Progenitor cell of endocrine pancreas (in vitro differentiated cells): ENCODE data around the gene SIM2. TPM values are rescaled to one million over a fixed set of nuclear protein-coding genes. Genes with fewer than 3 reads are reported as not detected.

Experiments
- DNase-seq: peaks from one replicate; pipeline ENCODE4 v3.0.0; 2021; ENCODE audit warnings: low spot score; ENCODE audit not compliant: unreplicated experiment
- H3K27ac Mint-ChIP-seq: 2 replicates; pipeline ENCODE4 v1.8.0; 2021; ENCODE audit warnings: mild to moderate bottlenecking, moderate library complexity, mixed read lengths
- H3K27me3 Mint-ChIP-seq: 2 replicates; pipeline ENCODE4 v1.8.0; 2021; ENCODE audit warnings: mixed read lengths
- H3K36me3 Mint-ChIP-seq: 2 replicates; pipeline ENCODE4 v1.8.0; 2022; ENCODE audit warnings: mixed read lengths; ENCODE audit not compliant: insufficient read depth
- H3K4me1 Mint-ChIP-seq: 2 replicates; pipeline ENCODE4 v1.8.0; 2021; ENCODE audit warnings: low read depth, mixed read lengths
- H3K4me3 Mint-ChIP-seq: 2 replicates; pipeline ENCODE4 v1.8.0; 2021; ENCODE audit warnings: low read depth, mild to moderate bottlenecking, moderate library complexity, mixed read lengths
- H3K9me3 Mint-ChIP-seq: 2 replicates; pipeline ENCODE4 v1.8.0; 2021; ENCODE audit warnings: low read depth, mixed read lengths
- CTCF ChIP-seq: fragments of 200-600 bp; sonication (generic); IDR thresholded peaks from one replicate; pipeline ENCODE4 v1.5.0; 2021; ENCODE audit warnings: antibody characterized with exemption, mild to moderate bottlenecking; ENCODE audit not compliant: unreplicated experiment
- total RNA-seq: library from RNA; stranded (reverse); gene quantifications from 2 replicates; pipeline ENCODE4 v1.2.1, GENCODE V29; 2021

Gene SIM2
- total RNA-seq, 1 donor from 2014 or later, result 0.38 TPM

- Mint-ChIP-seq H3K27me3 (peaks cover 58% of the 10 kb centered on the region), H3K4me3 (no peak overlapping the region)
- DNase-seq, result no peak
These were observed 29.6 kb downstream of the SIM2 start for GRCh38 chr21:36728371-36729111.

GRCh38 chr21:36729310-36729970 is 30.5 kb downstream of the SIM2 start:
- Mint-ChIP-seq H3K9me3 (no peaks in the 10 kb centered on the region), H3K4me1 (peaks cover 5% of the 10 kb centered on the region), H3K36me3 (no peaks in the 10 kb centered on the region), H3K27me3 (peaks cover 54% of the 10 kb centered on the region), H3K27ac (no peak overlapping the region), H3K4me3 (no peak overlapping the region)
- no peak for DNase-seq
- no peak for TF ChIP-seq CTCF

More at GRCh38 chr21:36728371-36729111, 29.6 kb downstream of the SIM2 start:
- Mint-ChIP-seq H3K4me1 (peaks cover 5% of the 10 kb centered on the region), H3K27ac (no peak overlapping the region), H3K36me3 (no peaks in the 10 kb centered on the region), H3K9me3 (no peaks in the 10 kb centered on the region)
- no peak for TF ChIP-seq CTCF

- H3K4me3 Mint-ChIP-seq, result no peak overlapping the region
- no peak for TF ChIP-seq CTCF
- H3K27me3 Mint-ChIP-seq, result peaks cover 54% of the 10 kb centered on the region
- no peaks in the 10 kb centered on the region for H3K36me3 Mint-ChIP-seq
- peaks cover 5% of the 10 kb centered on the region for H3K4me1 Mint-ChIP-seq
- H3K9me3 Mint-ChIP-seq, result no peaks in the 10 kb centered on the region
- no peak for DNase-seq
- no peak overlapping the region for H3K27ac Mint-ChIP-seq
These were observed 31.7 kb downstream of the SIM2 start for GRCh38 chr21:36730291-36731281.

- Mint-ChIP-seq H3K36me3 (no peaks in the 10 kb centered on the region), H3K27me3 (peaks cover 59% of the 10 kb centered on the region), H3K27ac (no peak overlapping the region), H3K4me3 (no peak overlapping the region), H3K4me1 (peaks cover 5% of the 10 kb centered on the region), H3K9me3 (no peaks in the 10 kb centered on the region)
- no peak for TF ChIP-seq CTCF
- no peak for DNase-seq
These were observed 33.3 kb downstream of the SIM2 start for GRCh38 chr21:36732217-36732616.

- H3K27me3 Mint-ChIP-seq, result peaks cover 54% of the 10 kb centered on the region
- peaks cover 5% of the 10 kb centered on the region for H3K4me1 Mint-ChIP-seq
- DNase-seq, result no peak
- no peaks in the 10 kb centered on the region for H3K9me3 Mint-ChIP-seq
- TF ChIP-seq CTCF, result no peak
- no peaks in the 10 kb centered on the region for H3K36me3 Mint-ChIP-seq
- H3K27ac Mint-ChIP-seq, result no peak overlapping the region
- no peak overlapping the region for H3K4me3 Mint-ChIP-seq
These were observed 33.8 kb downstream of the SIM2 start for GRCh38 chr21:36732761-36733160.
